GM18505 (cell line): ENCODE results near the gene ANKRD6.

ENCODE experiments used
- ATAC-seq: cut with Tn5 transposase; IDR thresholded peaks from one replicate; pipeline ENCODE4 v1.9.1; 2021; ENCODE audit not compliant: unreplicated experiment
- POLR2A ChIP-seq: IDR thresholded peaks from 4 replicates; pipeline ENCODE4 v1.6.1; 2011; ENCODE audit warnings: borderline replicate concordance; ENCODE audit not compliant: insufficient read depth, insufficient read length; ENCODE audit errors: extremely low read depth

Gene ANKRD6

DNA sequence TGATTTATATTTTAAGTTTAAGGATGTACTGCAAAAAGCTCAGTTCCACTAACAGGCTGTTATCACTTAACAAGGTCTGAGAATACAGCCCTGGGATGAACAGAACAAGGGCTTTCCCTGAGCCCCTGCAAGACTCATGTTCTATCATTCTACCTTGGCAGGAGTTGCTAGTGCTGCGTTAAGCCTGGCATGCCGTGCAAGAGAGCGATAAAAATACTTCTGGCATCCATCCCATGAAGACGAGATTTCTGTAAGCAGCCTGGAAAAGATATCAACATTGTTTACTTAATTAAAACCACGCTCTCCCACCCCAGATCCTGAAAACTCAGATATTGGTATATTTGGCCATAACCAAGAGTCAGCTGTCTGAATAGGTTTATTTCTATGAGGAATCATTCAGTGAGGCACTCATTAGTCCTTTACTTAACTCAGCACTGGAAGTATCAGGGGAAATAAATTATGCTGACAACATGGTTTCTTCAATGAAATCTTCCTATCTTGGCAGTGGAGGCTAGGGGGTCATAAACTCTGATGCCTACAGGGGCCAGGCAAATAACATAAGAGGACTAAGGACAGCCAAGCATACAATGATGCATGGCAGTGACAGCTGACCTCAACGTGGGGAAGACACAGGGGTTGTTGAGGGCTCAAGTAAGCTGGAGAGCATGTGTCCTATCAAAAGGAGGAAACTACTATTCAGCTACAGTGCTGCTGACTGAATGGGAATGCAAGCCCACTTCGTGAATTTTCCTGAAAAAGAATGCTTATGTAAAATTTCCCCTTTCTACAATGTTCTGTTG lies 243.2 kb downstream of the ANKRD6 start:
- no peak for TF ChIP-seq POLR2A
- no peak for ATAC-seq

DNA sequence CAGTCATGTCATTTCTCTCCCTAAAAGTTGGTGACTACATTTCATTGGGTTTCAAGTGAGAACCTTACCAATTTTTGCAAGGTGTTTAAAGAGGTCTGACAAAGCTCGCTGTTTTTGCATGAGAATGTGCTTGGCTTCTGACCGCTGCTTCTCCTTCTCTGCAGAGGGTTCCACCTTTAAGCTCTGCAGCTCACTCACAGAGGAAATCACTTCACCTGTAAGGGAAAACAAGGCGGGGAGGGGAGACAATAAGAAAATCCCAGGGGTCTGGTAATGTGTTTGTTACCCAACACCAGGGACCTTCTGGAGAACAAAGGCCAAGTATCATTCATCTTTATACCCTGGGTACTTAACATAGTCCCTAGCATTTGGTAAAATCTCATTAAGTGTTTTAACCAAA lies 245.6 kb downstream of the ANKRD6 start:
- TF ChIP-seq POLR2A, result no peak
- no peak for ATAC-seq

DNA sequence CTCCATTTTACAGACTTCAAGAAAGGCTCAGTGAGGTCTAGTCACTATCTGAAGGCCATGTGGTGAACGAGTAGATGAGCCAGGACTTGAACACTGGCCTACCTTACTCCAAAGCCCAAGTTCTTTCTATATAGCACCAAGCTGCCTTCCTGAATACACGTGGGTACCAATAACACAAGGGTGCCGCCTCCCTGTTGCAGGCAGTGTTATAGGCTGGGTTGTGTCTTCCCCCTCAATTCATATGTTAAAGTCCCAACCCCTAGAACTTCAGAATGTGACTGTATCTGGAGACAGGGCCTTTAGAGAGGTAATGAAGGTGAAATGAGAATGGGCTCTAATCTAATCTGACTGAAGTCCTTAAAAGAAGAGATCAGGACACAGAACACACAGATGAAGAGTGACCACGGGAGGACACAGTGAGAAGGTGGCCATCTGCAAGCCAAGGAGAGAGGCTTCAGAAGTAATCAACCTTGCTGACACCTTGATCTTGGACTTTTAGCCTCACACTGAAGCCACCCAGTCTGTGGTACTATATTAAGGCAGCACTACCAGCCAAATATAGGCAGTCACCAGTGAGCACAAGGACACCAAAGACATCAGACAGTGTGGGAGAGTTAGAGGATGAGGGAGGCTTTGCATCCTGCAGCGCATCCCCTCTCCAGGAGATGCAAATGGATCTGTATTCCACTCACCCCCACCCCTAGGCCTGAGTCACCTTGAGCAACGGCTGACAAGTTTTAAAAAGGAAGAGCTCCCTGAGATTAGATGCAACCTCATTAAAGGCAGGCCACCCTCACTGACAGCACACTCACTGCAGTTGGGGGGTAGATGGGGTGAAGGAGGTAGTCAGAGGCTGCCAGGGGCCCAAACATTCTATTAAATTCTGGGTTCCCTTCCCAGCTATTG lies 246.5 kb downstream of the ANKRD6 start:
- no peak for TF ChIP-seq POLR2A
- ATAC-seq, result no peak

DNA sequence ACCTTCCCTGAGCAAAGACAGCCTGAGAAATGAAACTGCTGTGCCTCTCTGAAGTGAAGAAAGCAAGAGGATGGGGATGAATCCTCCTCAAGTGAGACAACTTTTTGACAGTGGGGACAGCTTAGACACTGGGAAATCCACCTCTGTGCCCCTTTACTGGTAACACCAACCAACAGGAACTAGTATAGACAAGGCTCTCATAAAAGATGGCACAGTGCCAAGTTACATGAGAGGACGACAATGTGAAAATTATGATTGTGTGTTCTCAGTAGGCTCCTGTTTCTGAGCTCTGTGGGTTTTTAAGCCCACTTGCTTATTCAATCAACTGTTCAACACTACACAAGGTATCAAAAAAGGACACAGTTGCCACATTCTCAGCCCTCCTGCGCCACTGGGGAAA lies 247.2 kb downstream of the ANKRD6 start:
- no peak for ATAC-seq

DNA sequence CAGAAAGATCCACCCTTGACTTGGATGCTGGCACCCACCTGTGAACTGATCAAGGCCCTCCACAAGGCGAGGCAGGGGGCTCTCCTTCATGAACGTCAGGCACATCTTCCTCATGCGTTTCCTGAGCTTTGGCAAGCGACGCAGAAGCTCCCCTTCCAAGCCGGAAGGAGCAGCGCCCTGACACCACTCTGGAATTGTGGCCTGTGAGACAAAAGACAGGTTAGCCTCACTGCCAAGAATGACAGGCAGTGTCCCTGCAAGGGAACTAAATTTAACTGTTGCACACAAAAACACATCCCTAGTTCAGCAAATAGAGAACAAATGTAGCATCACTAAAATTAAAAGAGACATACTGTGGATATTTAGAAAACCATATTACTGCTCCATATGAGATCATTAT lies 247.6 kb downstream of the ANKRD6 start:
- no peak for ATAC-seq
- TF ChIP-seq POLR2A, result no peak

More for the DNA sequence above, 247.2 kb downstream of the ANKRD6 start:
- no peak for TF ChIP-seq POLR2A

DNA sequence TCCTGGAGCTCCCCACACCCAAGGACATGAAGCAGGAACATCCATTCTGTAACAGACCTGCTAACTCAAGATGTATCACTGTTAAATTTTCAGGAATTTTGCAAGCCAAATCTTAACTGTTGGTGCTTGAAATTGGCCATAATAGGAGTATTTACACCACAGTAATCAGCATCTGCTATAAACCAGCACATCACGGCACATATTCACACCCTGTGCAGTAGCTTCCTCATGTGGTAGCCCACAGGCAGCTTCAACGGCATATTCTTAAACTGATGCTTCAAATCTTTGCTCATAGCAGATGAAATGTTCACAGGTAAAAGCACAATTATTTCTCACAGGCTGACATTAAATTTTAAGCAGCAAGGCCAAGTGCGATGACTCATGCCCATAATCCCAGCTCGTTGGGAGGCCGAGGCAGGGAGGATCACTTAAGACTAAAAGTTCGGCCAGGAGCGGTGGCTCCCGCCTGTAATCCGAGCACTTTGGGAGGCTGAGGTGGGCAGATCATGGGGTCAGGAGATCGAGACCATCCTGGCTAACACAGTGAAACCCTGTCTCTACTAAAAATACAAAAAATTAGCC lies 249.1 kb downstream of the ANKRD6 start:
- no peak for ATAC-seq
- no peak for TF ChIP-seq POLR2A

DNA sequence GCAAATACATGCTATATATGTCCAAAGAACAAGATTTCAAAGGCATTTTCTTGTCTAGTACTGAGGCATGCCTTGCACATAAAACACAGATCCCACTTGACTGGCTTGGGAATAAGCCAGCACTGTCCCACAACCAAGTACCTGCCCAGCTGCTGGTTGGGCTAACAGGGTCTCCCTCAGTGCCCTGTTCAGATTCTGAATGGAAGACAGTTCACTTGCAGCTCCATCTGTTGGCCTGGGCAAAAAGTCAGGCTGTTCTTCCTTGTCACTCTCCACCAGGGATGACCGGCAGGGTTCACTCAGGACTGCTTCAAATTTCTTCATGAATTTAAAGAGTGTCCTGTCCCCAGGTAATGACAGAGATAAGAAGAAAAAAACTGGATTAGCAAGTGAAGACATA lies 250.0 kb downstream of the ANKRD6 start:
- ATAC-seq, result no peak
- no peak for TF ChIP-seq POLR2A
